Stimulated activated CD4-positive, alpha-beta T cell treated with anti-CD3 and anti-CD28 coated beads, Interleukin-15, amount 100 ng/mL, for 1 hour (primary cell): Measurements from ENCODE around the gene GANAB.
"Not testable (repeated sequence)": the region's sequence is repeated elsewhere in the genome, so short reads cannot be mapped to it uniquely, and the experiment has no call there.

Experiments used
- DNase-seq, 2 donors: peaks; one replicate each; pipeline ENCODE4 v3.0.0-alpha.2; 2020; ENCODE audit warnings: low read depth in 1 of 2, low spot score in 1 of 2

Gene GANAB

GRCh38 chr11:62601372-62602140 lies 44.9 kb downstream of the GANAB start, which contains the start of gene MTA2:
Gene MTA2, minus strand, starts transcription at chr11:62601865. Its CDS starts 415 bp downstream, at chr11:62601450.
- peak; percentile 99 for DNase-seq

- peak; percentile 18 to 35 for DNase-seq
Observed at GRCh38 chr11:62601122-62601371, 45.4 kb downstream of the GANAB start.

- no peak for DNase-seq
Observed at GRCh38 chr11:62600367-62601121, 45.9 kb downstream of the GANAB start.

GRCh38 chr11:62599901-62600300 lies 46.5 kb downstream of the GANAB start:
- DNase-seq = no peak

GRCh38 chr11:62599069-62599696 lies 47.2 kb downstream of the GANAB start:
- DNase-seq = peak; percentile 83 to 91

- DNase-seq = no peak
Observed at GRCh38 chr11:62595124-62595523, 51.3 kb downstream of the GANAB start.

- DNase-seq = peak; percentile 50 to 58
Observed at GRCh38 chr11:62593434-62594044, 52.9 kb downstream of the GANAB start.

- no peak for DNase-seq
Observed at GRCh38 chr11:62592989-62593421, 53.4 kb downstream of the GANAB start.

- no peak for DNase-seq
Observed at GRCh38 chr11:62592146-62592815, 54.1 kb downstream of the GANAB start.

GRCh38 chr11:62591448-62592145 lies 54.8 kb downstream of the GANAB start, which contains the start of gene TUT1:
Gene TUT1, minus strand, starts transcription at chr11:62591523. Its CDS starts 38 bp downstream, at chr11:62591485.
- DNase-seq = peak; percentile 85 to 92

GRCh38 chr11:62588966-62589637 lies 57.3 kb downstream of the GANAB start:
- no peak for DNase-seq

GRCh38 chr11:62585356-62585755 lies 61.1 kb downstream of the GANAB start:
- DNase-seq = not testable (repeated sequence)

GRCh38 chr11:62581735-62582134 lies 64.7 kb downstream of the GANAB start:
- not testable (repeated sequence) for DNase-seq

- DNase-seq = no peak
Observed at GRCh38 chr11:62580959-62581715, 65.3 kb downstream of the GANAB start.

- no peak for DNase-seq
Observed at GRCh38 chr11:62579252-62579651, 67.2 kb downstream of the GANAB start.

GRCh38 chr11:62578541-62578940 lies 67.9 kb downstream of the GANAB start:
- no peak for DNase-seq

- no peak for DNase-seq
Observed at GRCh38 chr11:62577046-62577714, 69.2 kb downstream of the GANAB start.

- no peak for DNase-seq
Observed at GRCh38 chr11:62575837-62576236, 70.6 kb downstream of the GANAB start.
